IPS-18c (cell line): ENCODE results near the gene VAPB.
A peak's percentile ranks its signal among the peaks of the same experiment; 100 is the strongest.

ENCODE experiments used
- H3K4me3 ChIP-seq: 2 replicates; pipeline ENCODE4 v1.7.0; 2013; ENCODE audit warnings: low read depth, mild to moderate bottlenecking, low read length, moderate library complexity; ENCODE audit not compliant: insufficient read depth
- H3K9me3 ChIP-seq: one replicate; pipeline ENCODE4 v1.6.1; 2013; ENCODE audit warnings: mild to moderate bottlenecking, low read length, moderate library complexity; ENCODE audit not compliant: control insufficient read depth, insufficient read depth

Gene VAPB

DNA sequence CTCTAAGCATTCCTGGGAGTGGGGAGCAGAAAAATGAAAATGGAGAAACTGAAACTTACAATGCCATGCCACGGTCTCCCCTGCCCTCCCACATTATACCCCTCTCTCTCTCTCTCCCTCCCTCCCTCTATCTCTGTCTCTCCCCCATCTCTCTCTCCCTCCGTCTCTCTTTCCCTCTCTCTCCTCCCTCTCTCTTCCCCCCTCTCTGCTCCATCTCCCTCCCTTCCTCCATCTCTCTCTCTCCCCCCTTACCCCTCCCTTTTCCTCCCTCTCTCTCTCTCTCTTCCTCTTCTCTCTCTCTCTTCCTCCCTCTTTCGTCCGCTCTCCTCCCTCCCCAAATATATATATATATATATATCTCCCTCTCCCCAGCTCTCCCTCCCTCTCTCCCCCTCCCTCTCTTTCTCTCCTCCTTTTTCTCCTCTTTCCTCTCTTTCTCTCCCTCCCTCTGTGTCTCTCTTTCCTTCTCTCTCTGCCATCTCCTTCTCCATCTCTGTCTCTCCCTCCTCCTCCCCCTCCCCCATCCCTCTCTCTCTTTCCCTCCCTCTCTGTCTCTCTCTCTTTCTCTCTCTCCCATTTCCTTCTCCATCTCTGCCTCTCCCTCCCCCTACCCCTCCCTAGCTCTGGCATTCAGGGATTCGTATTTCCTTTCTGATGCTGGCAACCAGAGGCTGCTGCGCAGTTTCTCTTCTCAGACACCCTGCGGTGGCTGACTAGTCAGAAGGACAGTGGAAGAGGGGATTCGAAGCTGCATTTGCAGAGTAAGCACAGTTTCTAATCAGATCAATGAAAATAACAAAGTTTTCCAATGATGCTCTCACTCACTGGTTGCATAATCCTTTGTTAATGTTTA lies 13.9 kb upstream of the VAPB start:
- Histone ChIP-seq H3K9me3 (no peaks in the 10 kb centered on the region), H3K4me3 (peak overlapping the region; percentile 34; the same call in 1 of the 2 replicates)

GRCh38 chr20:58375759-58376352 lies 13.2 kb upstream of the VAPB start:
- H3K4me3 ChIP-seq = peak overlapping the region; percentile 34; the same call in 1 of the 2 replicates
- H3K9me3 ChIP-seq = no peaks in the 10 kb centered on the region

DNA sequence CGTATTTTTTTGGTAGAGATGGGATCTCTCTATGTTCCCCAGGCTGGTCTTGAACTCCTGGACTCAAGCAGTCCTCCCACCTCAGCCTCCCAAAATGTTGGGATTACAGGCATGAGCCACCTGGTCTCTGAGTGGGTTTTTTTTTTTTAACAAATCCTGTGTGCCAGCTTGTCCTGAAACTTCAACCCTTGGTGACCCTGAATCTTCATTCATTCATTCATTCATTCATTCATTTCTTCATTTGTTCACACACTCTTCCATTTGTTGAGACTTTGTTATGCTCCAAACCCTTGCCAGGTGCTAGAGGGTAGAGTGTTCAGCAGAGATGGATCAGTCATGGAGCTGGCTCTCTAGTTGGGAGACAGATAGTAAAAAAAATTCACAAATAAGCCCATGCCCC lies 12.0 kb upstream of the VAPB start:
- Histone ChIP-seq H3K4me3 (no peak overlapping the region), H3K9me3 (peaks cover 2% of the 10 kb centered on the region)

DNA sequence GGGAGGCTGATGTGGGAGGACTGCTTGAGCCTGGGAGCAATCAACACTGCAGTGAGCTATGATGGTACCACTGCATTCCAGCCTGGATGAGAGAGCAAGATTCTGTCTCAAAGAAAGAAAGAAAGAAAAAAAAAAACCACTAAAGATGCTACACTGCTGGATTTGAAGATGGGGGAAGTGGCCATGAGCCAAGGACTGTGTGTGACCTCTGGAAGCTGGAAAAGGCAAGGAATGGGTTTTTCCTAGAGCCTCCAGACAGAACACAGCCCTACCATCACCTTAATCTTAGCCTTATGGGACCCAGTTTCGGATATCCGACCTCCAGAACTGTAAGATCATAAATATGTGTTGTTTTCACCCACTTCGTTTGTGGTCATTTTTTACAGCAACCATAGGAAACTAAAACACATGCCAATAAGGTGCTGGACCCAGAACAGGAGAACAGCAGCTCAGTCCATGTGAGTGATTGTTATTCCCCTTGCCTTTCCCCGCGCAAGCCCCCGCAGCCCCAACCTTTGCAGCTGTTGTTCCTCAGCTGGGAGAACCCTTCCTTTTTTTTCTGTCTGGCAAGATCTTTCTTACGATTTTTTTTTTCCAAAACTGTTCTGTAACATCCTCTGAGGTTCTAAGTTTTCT lies 11.1 kb upstream of the VAPB start:
- no peak overlapping the region for H3K4me3 ChIP-seq
- peaks cover 2% of the 10 kb centered on the region for H3K9me3 ChIP-seq

GRCh38 chr20:58378704-58379103 lies 10.3 kb upstream of the VAPB start:
- peaks cover 2% of the 10 kb centered on the region for H3K9me3 ChIP-seq
- no peak overlapping the region for H3K4me3 ChIP-seq

GRCh38 chr20:58381627-58382026 lies 7.4 kb upstream of the VAPB start:
- Histone ChIP-seq H3K4me3 (no peak overlapping the region), H3K9me3 (peaks cover 2% of the 10 kb centered on the region)

GRCh38 chr20:58382096-58382495 lies 6.9 kb upstream of the VAPB start:
- Histone ChIP-seq H3K9me3 (peaks cover 2% of the 10 kb centered on the region), H3K4me3 (no peak overlapping the region)

- H3K4me3 ChIP-seq = no peak overlapping the region
- peaks cover 2% of the 10 kb centered on the region for H3K9me3 ChIP-seq
Observed at GRCh38 chr20:58384821-58385220, 4.2 kb upstream of the VAPB start.

- no peaks in the 10 kb centered on the region for H3K9me3 ChIP-seq
- H3K4me3 ChIP-seq = no peak overlapping the region
Observed at GRCh38 chr20:58388028-58388601, 914 bp upstream of the VAPB start.

DNA sequence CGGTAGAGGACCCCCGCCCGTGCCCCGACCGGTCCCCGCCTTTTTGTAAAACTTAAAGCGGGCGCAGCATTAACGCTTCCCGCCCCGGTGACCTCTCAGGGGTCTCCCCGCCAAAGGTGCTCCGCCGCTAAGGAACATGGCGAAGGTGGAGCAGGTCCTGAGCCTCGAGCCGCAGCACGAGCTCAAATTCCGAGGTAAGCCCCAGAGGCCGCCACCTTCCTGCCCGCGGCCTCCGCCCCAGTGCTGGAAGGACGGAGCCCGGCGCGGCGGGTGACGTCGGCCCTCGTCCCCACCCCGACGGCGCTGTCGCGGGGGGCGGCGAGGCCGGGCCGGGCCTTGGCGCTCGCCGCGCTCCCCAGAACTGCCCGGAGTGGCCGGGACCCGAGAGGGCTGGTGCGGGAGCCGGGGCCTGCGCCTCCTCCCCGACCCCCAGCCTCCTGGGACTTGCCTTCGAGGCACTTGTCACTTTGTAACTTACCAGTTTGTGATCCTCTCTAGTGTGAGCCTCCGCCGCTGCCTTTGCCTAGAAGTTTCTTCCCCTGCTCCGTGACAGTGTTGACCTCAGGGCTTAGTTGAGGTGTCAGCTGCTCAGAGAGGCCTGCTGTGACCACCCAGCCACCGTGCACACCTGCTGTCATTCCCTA lies 417 bp downstream of the VAPB start:
- H3K9me3 ChIP-seq = no peaks in the 10 kb centered on the region
- H3K4me3 ChIP-seq = peak overlapping the region; percentile 76

- peak overlapping the region; percentile 76 for H3K4me3 ChIP-seq
- H3K9me3 ChIP-seq = no peaks in the 10 kb centered on the region
Observed at GRCh38 chr20:58389968-58390658, 1.1 kb downstream of the VAPB start.

GRCh38 chr20:58390659-58391035 lies 1.6 kb downstream of the VAPB start:
- Histone ChIP-seq H3K4me3 (no peak overlapping the region), H3K9me3 (no peaks in the 10 kb centered on the region)

DNA sequence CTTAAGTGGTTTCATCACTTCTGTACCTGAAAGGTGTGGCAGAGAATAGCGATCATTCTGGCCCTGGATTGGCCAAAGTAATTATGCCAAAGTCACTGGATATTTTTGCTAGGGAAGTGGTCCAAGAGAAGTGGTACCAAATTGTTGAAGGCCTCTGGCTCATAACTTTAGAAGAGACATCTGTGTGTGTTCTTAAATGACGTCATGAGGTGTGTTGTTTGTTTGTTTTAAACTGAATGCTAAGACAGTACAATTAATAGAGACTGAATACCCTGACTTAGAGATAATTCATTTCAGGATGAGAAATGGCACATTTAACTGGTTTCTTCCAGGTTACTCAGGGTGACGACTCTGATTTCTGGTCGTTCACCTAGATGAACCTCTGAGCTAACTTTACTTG lies 3.3 kb downstream of the VAPB start:
- H3K9me3 ChIP-seq = no peaks in the 10 kb centered on the region
- H3K4me3 ChIP-seq = no peak overlapping the region

DNA sequence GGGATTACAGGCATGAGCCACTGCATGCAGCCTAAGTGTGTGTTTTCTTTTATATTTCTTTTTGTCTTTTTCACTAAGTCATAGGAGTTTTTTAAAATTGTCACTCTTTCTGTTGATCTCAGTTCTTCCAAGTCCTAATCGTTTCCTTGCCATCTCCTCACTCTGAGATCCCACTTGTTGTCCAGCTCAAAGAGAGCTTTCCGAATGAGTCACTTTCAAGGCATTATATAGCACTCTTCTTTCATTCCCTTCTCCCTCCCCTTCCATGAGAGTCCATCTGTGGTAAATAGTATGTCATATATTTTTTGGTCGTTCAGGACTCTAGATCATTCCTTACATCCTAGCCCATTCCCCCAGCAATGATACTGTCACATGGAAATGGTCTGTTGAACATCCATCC lies 4.3 kb downstream of the VAPB start:
- no peaks in the 10 kb centered on the region for H3K9me3 ChIP-seq
- no peak overlapping the region for H3K4me3 ChIP-seq

DNA sequence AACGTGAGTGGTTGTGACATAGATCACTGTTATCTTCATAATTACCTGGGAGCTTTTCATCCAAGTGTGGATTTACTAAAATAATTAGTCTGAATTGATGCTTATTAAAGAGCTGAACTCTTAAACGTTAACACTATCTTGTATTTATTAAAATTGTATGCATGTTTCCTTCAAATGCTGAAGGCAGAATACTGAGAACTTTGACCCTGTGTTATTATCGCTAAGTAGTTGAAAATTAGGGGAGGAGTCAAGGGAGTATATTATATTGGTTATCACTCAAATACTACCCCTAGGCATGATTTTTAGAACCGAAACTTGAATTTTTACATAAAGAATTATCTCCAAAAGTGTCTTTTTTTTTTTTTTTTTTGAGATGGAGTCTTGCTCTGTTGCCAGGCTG lies 5.8 kb downstream of the VAPB start:
- no peak overlapping the region for H3K4me3 ChIP-seq
- H3K9me3 ChIP-seq = no peaks in the 10 kb centered on the region

DNA sequence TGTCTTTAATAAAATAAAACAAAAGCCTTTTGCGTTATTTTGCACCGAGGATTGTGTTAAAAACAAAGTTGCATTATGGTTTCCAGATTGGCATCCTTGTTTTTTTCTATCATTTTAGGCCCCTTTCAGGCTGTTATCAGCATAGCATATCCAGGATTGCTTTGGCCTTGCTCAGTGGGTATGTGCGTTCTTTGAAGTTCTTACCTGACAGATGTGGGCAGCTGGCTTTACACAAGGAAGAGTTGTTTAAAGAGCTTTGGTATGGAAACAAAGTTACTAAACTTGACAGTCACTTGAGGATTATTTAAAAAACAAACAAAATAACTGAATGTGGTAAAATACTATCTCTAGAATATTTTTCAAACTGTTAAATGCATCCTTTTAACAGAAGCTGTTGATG lies 6.6 kb downstream of the VAPB start:
- H3K4me3 ChIP-seq = no peak overlapping the region

GRCh38 chr20:58397429-58397828 lies 8.4 kb downstream of the VAPB start:
- Histone ChIP-seq H3K4me3 (no peak overlapping the region), H3K9me3 (no peaks in the 10 kb centered on the region)

More for the DNA sequence above, 6.6 kb downstream of the VAPB start:
- H3K9me3 ChIP-seq = no peaks in the 10 kb centered on the region
